ENCODE results near the gene PIP5KL1. TPM values are rescaled to one million over a fixed set of nuclear protein-coding genes. Genes with fewer than 3 reads are reported as not detected.

PIP5KL1 gene
- total RNA-seq, 1 donor from 2014 or later: 0.57 TPM

DNA sequence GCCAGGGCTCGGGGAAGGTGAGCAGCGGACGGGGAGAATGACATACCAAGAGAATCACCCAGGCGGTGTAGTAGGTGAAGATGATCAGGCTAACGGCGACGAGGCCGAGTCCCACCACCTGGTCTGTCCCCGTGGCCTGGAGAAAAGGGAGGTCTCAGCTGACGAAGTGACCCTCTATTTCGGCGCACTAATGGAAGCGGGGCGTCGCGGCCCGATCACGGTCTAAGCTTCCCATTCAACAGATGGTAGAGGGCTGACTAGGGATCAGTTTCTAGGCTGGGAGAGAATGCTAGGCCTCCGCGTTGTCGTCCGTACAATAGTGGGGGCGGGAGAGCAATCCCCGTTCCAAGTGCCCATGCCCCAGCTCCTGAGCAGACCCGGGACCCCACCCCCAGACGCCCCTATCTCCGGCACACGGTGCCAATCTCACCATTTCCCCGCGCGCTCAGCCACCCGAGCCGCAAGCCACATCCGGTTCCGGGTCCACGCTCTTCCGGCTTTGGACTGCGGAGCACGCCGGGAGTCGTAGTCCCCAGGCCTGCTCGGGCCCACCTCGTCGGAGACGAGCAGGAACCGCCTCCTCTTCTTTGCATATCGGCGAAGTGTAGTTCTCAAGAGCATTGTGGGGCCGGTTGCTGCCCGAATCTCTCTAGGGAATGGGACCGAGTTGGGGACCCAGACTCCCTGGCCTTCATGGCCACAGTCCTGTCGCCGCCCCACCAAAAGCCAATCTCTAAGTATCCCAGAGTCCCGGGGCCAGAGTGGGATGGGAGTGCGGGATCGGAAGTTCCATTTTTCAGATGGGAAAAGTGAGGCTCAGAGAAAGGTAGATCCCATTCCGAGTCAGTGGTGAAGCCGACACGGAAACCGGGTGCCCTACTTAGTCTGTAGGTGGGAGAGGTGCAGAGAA lies 7.1 kb upstream of the PIP5KL1 start, which contains the start of gene DPM2:
TSS of gene DPM2 (minus strand) at position 467 of the 910 bp plus-strand sequence. CDS start at position 433, 34 bp downstream.
- DNase-seq (ENCODE audit: low spot score): peak; percentile 93
- intact Hi-C loops (cut with DNase I): no loop called here

GRCh38 chr9:127937056-127937387 lies 6.4 kb upstream of the PIP5KL1 start:
- intact Hi-C loops (cut with DNase I): no loop called here
- DNase-seq (ENCODE audit: low spot score): no peak

- no peak for DNase-seq (ENCODE audit: low spot score)
- intact Hi-C loops (cut with DNase I): no loop called here
Observed at GRCh38 chr9:127936347-127936852, 5.8 kb upstream of the PIP5KL1 start.

DNA sequence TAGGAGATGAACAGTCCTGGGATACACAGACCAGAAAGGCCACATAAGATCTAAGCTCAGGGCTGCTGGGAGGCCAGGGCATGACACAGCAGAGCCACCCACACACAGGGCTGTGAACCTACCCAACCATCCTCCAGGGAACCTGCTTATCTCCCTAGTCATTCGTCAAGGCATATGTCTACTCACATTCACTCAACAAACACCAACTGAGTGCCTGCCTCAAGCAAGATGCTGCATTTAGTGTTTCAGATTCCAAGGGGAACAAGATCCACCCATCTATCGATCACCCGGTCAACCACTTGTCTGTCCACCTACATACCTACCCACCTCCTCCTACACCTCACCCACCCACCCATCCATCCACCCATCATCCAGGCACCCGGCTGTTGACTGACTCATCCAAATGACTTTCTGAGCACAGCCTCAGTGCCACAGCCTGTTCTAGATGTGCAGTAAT lies 5.2 kb upstream of the PIP5KL1 start:
- DNase-seq (ENCODE audit: low spot score): no peak
- intact Hi-C loops (cut with DNase I): no loop called here

- DNase-seq (ENCODE audit: low spot score): no peak
- intact Hi-C loops (cut with DNase I): no loop called here
Observed at GRCh38 chr9:127934986-127935385, 4.4 kb upstream of the PIP5KL1 start.

DNA sequence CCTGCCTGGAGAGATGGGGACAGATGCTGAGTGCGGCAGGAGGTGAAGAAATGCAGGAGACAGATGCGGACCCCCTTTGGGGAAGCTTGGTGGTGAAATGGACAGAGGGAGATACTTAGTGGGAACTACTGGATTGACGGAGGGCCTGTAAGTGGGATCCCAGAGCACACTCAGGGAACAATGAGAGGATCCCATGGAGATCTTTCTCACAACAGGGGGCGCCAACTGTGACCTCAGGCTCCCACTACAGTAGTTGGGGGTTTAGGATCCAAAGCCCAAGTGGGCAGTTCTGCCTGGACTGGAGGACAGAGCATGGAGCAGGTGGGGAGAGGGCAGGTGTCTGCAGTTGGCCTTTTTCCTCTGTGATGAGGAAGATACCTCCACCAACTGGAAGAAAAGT lies 3.7 kb upstream of the PIP5KL1 start:
- intact Hi-C loops (cut with DNase I): no loop called here
- DNase-seq (ENCODE audit: low spot score): no peak

DNA sequence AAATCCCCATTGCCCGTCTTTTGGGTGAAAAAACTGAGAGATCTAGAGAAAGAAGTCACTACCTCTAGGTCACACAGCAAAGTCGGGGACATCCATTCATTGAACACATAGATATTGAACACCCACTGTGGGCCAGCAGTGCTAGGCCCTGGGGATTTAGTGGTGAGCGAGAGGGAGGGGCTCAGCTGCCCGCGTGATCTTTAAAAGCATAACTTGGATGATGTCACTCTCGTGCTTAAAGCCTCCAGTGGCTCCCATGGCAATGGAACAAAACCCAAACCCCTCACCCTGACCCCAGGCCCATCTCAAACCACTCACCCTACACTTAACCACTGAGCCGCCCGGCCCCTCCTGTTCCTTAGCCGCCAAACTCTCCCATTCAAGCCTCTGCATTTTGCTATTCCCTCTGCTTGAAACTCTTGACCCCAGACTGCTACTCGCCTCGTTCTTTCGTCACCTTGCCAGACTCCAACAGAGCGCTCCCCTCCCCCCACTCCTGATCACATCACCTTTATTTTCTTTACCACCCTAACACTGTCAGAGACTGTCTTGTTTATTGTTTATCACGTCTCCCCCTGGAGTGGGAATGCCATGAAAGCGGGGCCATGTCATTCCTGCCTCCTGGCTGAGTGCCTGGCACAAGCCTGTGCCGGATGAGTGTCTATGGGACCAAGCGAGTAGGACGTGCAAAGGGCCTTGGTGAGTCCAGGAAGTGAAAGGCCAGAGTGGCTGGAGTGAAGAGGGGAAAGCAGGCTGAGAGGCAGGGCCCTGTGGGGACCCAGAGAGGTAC lies 710 bp upstream of the PIP5KL1 start:
- no peak for DNase-seq (ENCODE audit: low spot score)
- intact Hi-C loops (cut with DNase I): no loop called here

DNA sequence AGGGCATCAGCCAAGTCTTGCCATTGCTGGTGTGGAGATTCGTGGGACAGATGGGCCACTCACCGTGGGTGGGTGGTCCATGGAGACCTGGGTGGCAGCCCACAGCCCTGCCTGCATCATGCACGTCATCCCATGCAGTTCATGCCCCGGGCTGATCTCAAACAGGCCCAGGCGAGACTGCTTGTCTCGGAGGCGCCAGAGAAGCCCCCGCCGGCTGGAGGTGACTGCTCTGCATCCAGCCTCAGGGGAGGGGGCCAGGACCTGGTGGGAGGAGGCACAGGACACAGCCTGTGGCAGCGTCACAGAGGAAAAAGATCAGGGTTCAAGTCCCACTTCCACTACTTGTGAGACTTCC lies 975 bp downstream of the PIP5KL1 start:
- DNase-seq (ENCODE audit: low spot score): no peak
- intact Hi-C loops (cut with DNase I): no loop called here

GRCh38 chr9:127928676-127929624 lies 1.6 kb downstream of the PIP5KL1 start:
- intact Hi-C loops (cut with DNase I): no loop called here
- DNase-seq (ENCODE audit: low spot score): no peak

GRCh38 chr9:127927988-127928675 lies 2.4 kb downstream of the PIP5KL1 start:
- DNase-seq (ENCODE audit: low spot score): no peak
- intact Hi-C loops (cut with DNase I): no loop called here

GRCh38 chr9:127927201-127927987 lies 3.2 kb downstream of the PIP5KL1 start:
- intact Hi-C loops (cut with DNase I): no loop called here
- no peak for DNase-seq (ENCODE audit: low spot score)

- DNase-seq (ENCODE audit: low spot score): no peak
- intact Hi-C loops (cut with DNase I): no loop called here
Observed at GRCh38 chr9:127926906-127927200, 3.7 kb downstream of the PIP5KL1 start.

DNA sequence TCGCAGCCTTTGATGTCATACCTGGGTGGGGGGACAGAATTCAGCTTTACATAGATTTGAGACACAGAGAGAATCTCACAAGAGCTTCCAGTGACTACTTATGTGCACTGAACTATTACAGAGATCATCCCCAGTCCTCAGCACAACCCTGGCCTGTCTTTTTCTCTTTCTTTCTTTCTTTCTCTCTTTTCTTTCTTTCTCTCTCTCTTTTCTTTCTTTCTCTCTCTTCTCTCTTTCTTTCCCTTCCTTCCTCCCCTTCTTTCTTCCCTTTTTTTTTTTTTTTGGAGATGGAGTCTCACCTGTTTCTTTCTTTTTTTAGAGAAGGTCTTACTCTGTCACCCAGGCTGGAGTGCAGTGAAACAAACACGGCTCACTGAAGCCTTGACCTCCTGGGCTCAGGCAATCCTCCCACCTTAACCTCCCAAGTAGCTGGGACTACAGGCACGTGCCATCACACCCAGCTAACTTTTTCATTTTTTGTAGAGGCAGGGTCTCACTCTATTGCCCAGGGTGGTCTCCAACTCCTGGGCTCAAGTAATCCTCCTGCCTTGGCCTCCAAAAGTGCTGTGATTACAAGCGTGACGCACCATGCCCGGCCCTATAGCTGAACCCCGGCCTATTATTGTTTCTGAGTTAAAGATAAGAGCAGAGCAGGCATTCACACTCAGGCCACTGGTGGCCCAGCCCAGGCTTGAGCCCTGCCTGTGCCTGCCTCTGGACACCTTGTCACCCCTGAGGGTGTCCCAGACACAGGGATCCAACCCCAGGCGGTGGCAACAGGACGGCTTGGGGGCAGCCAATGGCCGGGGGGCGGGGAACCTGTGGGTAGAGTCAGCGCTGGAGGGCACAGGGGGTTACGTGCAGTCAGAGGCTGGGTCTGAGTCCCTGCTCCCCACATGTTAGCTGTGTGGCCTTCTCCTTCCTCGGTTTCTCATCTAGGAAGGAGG lies 4.3 kb downstream of the PIP5KL1 start:
- intact Hi-C loops (cut with DNase I): no loop called here
- no peak for DNase-seq (ENCODE audit: low spot score)

GRCh38 chr9:127924736-127925444 lies 5.7 kb downstream of the PIP5KL1 start:
- DNase-seq (ENCODE audit: low spot score): no peak
- intact Hi-C loops (cut with DNase I): no loop called here

GRCh38 chr9:127923771-127924170 lies 6.8 kb downstream of the PIP5KL1 start:
- intact Hi-C loops (cut with DNase I): loop anchor here (2.0 kb wide), 1 partner anchor 421 kb away; no protein-coding TSS in a partner anchor
- no peak for DNase-seq (ENCODE audit: low spot score)

GRCh38 chr9:127923046-127923445 lies 7.5 kb downstream of the PIP5KL1 start:
- DNase-seq (ENCODE audit: low spot score): no peak
- intact Hi-C loops (cut with DNase I): loop anchor here (2.0 kb wide), 1 partner anchor 420 kb away; no protein-coding TSS in a partner anchor
